HEK293 (cell line): ENCODE measurements around the gene BEND3.

ENCODE experiments used
- CTCF ChIP-seq: fragments of 450-650 bp; formaldehyde crosslinking; IDR thresholded peaks from 2 replicates; pipeline ENCODE4 v1.5.1; 2016; ENCODE audit warnings: missing biosample characterization, missing genetic modification characterization
- KLF8 ChIP-seq: fragments of 450-650 bp; formaldehyde crosslinking; IDR thresholded peaks from 2 replicates; pipeline ENCODE4 v1.5.1; 2016; ENCODE audit warnings: missing biosample characterization, missing genetic modification characterization
- KLF9 ChIP-seq: fragments of 450-650 bp; formaldehyde crosslinking; IDR thresholded peaks from 2 replicates; pipeline ENCODE4 v1.5.1; 2016; ENCODE audit warnings: missing biosample characterization, missing genetic modification characterization, low read depth
- MYNN ChIP-seq: fragments of 450-650 bp; formaldehyde crosslinking; IDR thresholded peaks from 2 replicates; pipeline ENCODE4 v1.5.1; 2016; ENCODE audit warnings: missing biosample characterization, missing genetic modification characterization, borderline replicate concordance
- REST ChIP-seq: fragments of 450-650 bp; formaldehyde crosslinking; IDR thresholded peaks from 2 replicates; pipeline ENCODE4 v1.5.1; 2016; ENCODE audit warnings: missing biosample characterization, missing genetic modification characterization
- ZBTB48 ChIP-seq: fragments of 450-650 bp; formaldehyde crosslinking; IDR thresholded peaks from 2 replicates; pipeline ENCODE4 v1.5.1; 2016; ENCODE audit warnings: missing biosample characterization, missing genetic modification characterization
- ZNF16 ChIP-seq: fragments of 450-650 bp; formaldehyde crosslinking; IDR thresholded peaks from 2 replicates; pipeline ENCODE4 v1.5.1; 2016; ENCODE audit warnings: low read depth, missing biosample characterization, missing genetic modification characterization
- ZNF560 ChIP-seq: fragments of 450-650 bp; formaldehyde crosslinking; IDR thresholded peaks from 2 replicates; pipeline ENCODE4 v1.5.1; 2017; ENCODE audit warnings: missing biosample characterization, missing genetic modification characterization, borderline replicate concordance

GRCh38 chr6:107105511-107106116 lies 9.7 kb downstream of the BEND3 start:
- TF ChIP-seq CTCF (tag by site-specific recombination) (no peak), ZNF560 (tag by site-specific recombination) (no peak), KLF9 (no peak), REST (no peak), KLF8 (no peak), MYNN (tag by site-specific recombination) (no peak), ZNF16 (no peak), ZBTB48 (tag by site-specific recombination) (no peak)
